ENCODE measurements around the gene TAS2R46.

DNA sequence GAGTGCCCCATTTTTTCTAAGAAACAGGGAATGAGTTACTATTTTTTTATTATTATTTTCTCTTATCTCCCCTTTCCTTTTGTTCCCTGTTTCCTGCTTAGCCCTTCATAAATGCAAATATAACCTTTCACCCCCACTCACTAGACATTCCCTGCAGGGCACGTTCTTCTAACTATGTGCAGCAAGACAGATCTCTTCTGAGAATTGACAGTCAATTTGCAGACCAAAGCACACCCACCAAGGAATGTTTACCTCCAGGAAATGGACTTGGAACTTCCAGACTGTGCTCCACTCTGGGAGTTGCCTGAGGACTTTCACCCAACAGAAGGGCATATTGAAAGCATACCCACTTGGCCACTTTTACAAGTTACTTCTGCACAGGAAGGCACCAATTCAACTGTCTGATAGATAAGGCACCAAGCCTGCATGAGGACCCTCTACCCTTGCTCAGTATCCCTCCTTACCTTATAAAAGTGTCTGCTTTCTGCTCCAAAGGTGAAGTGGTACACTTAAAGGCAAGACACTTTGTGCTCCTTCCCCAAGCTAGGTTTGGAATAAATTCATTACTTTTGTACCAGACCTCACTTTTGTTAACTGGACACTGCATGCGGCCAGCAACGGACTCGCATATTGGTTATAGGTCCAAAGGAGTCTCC lies 46.2 kb downstream of the TAS2R46 start:
- TF ChIP-seq, protein P1, sequence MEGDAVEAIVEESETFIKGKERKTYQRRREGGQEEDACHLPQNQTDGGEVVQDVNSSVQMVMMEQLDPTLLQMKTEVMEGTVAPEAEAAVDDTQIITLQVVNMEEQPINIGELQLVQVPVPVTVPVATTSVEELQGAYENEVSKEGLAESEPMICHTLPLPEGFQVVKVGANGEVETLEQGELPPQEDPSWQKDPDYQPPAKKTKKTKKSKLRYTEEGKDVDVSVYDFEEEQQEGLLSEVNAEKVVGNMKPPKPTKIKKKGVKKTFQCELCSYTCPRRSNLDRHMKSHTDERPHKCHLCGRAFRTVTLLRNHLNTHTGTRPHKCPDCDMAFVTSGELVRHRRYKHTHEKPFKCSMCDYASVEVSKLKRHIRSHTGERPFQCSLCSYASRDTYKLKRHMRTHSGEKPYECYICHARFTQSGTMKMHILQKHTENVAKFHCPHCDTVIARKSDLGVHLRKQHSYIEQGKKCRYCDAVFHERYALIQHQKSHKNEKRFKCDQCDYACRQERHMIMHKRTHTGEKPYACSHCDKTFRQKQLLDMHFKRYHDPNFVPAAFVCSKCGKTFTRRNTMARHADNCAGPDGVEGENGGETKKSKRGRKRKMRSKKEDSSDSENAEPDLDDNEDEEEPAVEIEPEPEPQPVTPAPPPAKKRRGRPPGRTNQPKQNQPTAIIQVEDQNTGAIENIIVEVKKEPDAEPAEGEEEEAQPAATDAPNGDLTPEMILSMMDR (IDR thresholded peaks at IDR 0.05): no peak
- no peak for TF ChIP-seq POLR2A (IDR thresholded peaks at IDR 0.05)

All from uterus (tissue), 2 donors.